Measurements from ENCODE around the gene PRDM15. TPM values are rescaled to one million over a fixed set of nuclear protein-coding genes. Genes with fewer than 3 reads are reported as not detected.

The PRDM15 gene
- total RNA-seq, 2 experiments from 2014 or later: 13.2 to 14.5 TPM

DNA sequence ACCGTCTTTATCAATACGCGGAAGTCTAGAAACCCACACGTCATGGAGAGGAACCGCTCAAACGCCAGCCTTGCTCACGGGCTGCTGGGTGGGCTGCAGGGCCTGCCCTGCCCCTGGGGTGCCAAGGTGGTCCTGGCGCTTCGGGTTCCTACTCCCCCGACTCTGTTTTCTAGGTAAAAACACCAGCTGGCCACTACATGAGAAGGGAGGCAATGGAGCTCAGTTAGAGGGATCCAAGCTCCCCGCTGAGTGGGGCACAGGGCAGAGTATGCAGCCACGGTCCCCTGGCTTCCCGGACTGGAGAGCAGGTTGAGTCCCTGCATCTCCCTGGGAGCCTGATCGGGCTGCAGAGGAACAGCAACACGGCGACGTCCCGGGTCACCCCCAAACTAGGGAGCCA, 71.0 kb downstream of the PRDM15 start:
- peaks cover 5% of the 10 kb centered on the region for H3K9me3 Mint-ChIP-seq
- no peak overlapping the region for H3K4me3 Mint-ChIP-seq
- ATAC-seq: no peak
- intact Hi-C loops (cut with micrococcal nuclease): no loop called here
- peaks cover 28% of the 10 kb centered on the region for H3K36me3 Mint-ChIP-seq (ENCODE audit: low read depth)
- ChIA-PET CTCF (no interaction called here), POLR2A (no interaction called here)
- no peak for DNase-seq
- TF ChIP-seq, protein P1, sequence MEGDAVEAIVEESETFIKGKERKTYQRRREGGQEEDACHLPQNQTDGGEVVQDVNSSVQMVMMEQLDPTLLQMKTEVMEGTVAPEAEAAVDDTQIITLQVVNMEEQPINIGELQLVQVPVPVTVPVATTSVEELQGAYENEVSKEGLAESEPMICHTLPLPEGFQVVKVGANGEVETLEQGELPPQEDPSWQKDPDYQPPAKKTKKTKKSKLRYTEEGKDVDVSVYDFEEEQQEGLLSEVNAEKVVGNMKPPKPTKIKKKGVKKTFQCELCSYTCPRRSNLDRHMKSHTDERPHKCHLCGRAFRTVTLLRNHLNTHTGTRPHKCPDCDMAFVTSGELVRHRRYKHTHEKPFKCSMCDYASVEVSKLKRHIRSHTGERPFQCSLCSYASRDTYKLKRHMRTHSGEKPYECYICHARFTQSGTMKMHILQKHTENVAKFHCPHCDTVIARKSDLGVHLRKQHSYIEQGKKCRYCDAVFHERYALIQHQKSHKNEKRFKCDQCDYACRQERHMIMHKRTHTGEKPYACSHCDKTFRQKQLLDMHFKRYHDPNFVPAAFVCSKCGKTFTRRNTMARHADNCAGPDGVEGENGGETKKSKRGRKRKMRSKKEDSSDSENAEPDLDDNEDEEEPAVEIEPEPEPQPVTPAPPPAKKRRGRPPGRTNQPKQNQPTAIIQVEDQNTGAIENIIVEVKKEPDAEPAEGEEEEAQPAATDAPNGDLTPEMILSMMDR (IDR thresholded peaks at IDR 0.05): no peak
- H3K4me1 Mint-ChIP-seq (ENCODE audit: low read depth): peaks cover 4% of the 10 kb centered on the region
- H3K27me3 Mint-ChIP-seq: no peaks in the 10 kb centered on the region
- no peak overlapping the region for H3K27ac Mint-ChIP-seq

DNA sequence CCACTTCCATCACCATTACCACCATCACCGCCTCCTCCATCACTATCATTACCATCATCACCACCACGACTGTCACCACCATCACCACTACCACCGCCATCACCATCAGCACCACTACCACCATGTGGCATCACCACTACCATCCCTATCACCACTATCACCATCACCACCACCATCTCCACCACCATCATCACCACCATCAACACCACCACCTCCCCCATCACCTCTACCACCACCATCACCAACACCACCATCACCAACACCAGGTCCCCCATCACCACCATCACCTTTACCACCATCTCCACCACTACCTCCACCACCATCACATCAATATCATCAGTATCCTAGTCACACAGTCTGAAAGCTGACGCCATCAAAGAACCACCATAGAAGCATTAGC, 72.4 kb downstream of the PRDM15 start:
- H3K4me3 Mint-ChIP-seq: no peak overlapping the region
- peaks cover 26% of the 10 kb centered on the region for H3K36me3 Mint-ChIP-seq (ENCODE audit: low read depth)
- ChIA-PET POLR2A (no interaction called here), CTCF (no interaction called here)
- peak overlapping the region; percentile 64 for H3K27ac Mint-ChIP-seq
- ATAC-seq (no peak), DNase-seq (no peak)
- intact Hi-C loops (cut with micrococcal nuclease): no loop called here
- peaks cover 5% of the 10 kb centered on the region for H3K9me3 Mint-ChIP-seq
- TF ChIP-seq, protein P1 (IDR thresholded peaks at IDR 0.05): no peak
- peaks cover 4% of the 10 kb centered on the region for H3K4me1 Mint-ChIP-seq (ENCODE audit: low read depth)
- no peaks in the 10 kb centered on the region for H3K27me3 Mint-ChIP-seq

DNA sequence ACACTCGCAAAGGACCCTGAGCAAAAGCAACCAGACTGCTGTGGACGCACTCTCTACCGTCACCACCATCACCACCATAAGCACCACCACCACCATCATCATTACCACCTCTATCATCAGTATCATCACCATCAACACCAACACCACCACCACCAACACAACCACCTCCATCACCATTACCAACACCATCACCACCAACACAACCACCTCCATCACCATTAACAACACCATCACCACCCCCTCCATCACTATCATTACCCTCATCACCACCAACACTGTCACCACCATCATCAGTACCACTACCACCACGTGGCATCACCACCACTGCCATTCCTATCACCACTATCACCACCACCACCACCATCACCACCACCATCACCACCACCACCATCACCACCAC, 73.5 kb downstream of the PRDM15 start:
- Mint-ChIP-seq H3K36me3 (ENCODE audit: low read depth) (peaks cover 27% of the 10 kb centered on the region), H3K4me3 (no peak overlapping the region), H3K27ac (no peak overlapping the region), H3K27me3 (no peaks in the 10 kb centered on the region), H3K4me1 (ENCODE audit: low read depth) (peaks cover 4% of the 10 kb centered on the region), H3K9me3 (peaks cover 5% of the 10 kb centered on the region)
- intact Hi-C loops (cut with micrococcal nuclease): no loop called here
- ChIA-PET POLR2A (no interaction called here), CTCF (no interaction called here)
- TF ChIP-seq, protein P1 (IDR thresholded peaks at IDR 0.05): no peak
- no peak for DNase-seq
- ATAC-seq: no peak

DNA sequence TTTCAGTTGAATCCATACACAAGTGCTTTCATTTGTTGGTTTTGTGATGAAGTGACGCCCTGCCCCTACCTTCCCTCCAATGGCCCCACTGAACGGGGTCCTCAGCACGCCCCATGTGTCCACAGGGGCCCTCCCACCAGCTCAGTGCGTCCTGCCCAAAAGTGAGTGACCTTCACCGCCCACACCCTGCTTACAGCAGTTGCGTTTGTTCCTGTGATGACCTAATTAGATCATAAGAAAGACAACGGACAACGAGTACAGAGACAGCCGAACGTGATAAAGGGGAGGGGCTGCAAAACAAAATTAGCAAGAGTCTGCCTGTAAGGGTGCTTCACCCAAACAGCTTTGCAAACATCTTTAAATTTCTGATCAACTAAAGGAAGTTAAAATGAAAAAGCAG, 74.1 kb downstream of the PRDM15 start:
- Mint-ChIP-seq H3K27me3 (no peaks in the 10 kb centered on the region), H3K9me3 (peaks cover 5% of the 10 kb centered on the region), H3K27ac (no peak overlapping the region), H3K4me3 (no peak overlapping the region), H3K36me3 (ENCODE audit: low read depth) (peaks cover 27% of the 10 kb centered on the region), H3K4me1 (ENCODE audit: low read depth) (peaks cover 4% of the 10 kb centered on the region)
- DNase-seq (no peak), ATAC-seq (no peak)
- ChIA-PET POLR2A (interaction anchor here (0.6 kb wide), 1 partner anchor 107 kb away, joined by 3 read pairs; no protein-coding TSS in a partner anchor), CTCF (no interaction called here)
- intact Hi-C loops (cut with micrococcal nuclease): no loop called here
- TF ChIP-seq, protein P1 (IDR thresholded peaks at IDR 0.05): no peak

DNA sequence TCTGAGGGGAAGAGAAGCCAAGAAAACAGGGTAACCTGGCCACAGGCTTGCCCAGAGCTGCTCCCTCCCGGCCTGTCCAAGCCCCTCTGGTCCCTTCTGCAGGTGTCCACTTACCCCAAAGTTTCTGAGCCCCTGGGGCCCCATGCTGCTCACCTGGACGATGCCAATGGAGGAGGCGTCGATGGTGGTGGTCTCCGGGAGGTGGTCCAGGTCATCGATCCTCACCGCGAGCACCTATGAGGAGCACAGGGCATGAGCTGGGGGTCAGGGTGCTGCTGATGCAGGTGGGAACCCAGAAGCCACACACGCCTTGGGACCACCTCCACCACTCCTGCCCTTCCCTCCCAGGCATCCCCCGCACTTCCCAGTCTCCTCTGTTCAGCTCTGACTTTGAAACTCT, 74.8 kb downstream of the PRDM15 start:
- POLR2A ChIA-PET: no interaction called here

More for the DNA sequence above, 74.8 kb downstream of the PRDM15 start:
- DNase-seq (no peak), ATAC-seq (no peak)
- TF ChIP-seq, protein P1 (IDR thresholded peaks at IDR 0.05): no peak
- intact Hi-C loops (cut with micrococcal nuclease): no loop called here
- H3K36me3 Mint-ChIP-seq (ENCODE audit: low read depth): peaks cover 27% of the 10 kb centered on the region
- peaks cover 4% of the 10 kb centered on the region for H3K4me1 Mint-ChIP-seq (ENCODE audit: low read depth)
- no peaks in the 10 kb centered on the region for H3K27me3 Mint-ChIP-seq
- H3K4me3 Mint-ChIP-seq: no peak overlapping the region
- H3K9me3 Mint-ChIP-seq: peaks cover 5% of the 10 kb centered on the region
- H3K27ac Mint-ChIP-seq: no peak overlapping the region
- CTCF ChIA-PET: no interaction called here
